ENCODE results near the gene CPNE4. TPM values are rescaled to one million over a fixed set of nuclear protein-coding genes. Genes with fewer than 3 reads are reported as not detected.

The CPNE4 gene
- total RNA-seq, 4 donors from 2014 or later, result 0.10 to 0.25 (median 0.16) TPM; not detected in 1

DNA sequence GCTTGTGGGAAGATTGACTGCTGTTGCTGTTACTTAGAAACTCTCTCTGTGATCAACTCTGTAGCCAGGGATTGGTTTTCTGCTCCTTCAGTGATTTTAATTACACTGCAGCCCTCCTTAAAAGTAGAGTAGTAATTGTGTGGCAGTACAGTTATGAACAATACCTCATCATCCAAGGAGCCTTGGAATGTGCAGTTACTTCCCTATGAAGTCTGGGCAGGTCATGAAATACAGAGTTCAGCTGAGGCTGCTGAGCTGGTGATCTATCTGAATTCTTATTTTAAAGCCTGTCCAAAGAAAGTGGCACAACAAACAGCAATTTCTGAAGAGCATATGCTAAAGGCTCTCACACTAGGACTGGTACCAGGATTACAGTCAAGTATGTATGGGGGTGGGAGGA, 494.7 kb downstream of the CPNE4 start:
- no peak for DNase-seq (ENCODE audit: low spot score in 2 of 2)
- no peak for TF ChIP-seq POLR2A (IDR thresholded peaks at IDR 0.05)
- TF ChIP-seq, protein P1, sequence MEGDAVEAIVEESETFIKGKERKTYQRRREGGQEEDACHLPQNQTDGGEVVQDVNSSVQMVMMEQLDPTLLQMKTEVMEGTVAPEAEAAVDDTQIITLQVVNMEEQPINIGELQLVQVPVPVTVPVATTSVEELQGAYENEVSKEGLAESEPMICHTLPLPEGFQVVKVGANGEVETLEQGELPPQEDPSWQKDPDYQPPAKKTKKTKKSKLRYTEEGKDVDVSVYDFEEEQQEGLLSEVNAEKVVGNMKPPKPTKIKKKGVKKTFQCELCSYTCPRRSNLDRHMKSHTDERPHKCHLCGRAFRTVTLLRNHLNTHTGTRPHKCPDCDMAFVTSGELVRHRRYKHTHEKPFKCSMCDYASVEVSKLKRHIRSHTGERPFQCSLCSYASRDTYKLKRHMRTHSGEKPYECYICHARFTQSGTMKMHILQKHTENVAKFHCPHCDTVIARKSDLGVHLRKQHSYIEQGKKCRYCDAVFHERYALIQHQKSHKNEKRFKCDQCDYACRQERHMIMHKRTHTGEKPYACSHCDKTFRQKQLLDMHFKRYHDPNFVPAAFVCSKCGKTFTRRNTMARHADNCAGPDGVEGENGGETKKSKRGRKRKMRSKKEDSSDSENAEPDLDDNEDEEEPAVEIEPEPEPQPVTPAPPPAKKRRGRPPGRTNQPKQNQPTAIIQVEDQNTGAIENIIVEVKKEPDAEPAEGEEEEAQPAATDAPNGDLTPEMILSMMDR (IDR thresholded peaks at IDR 0.05), result no peak
- intact Hi-C loops (cut with DNase I; ENCODE audit: low total_unique reads), result no loop called here
- no peak overlapping the region for H3K4me3 ChIP-seq (ENCODE audit: low read depth, poor library complexity, severe bottlenecking)

DNA sequence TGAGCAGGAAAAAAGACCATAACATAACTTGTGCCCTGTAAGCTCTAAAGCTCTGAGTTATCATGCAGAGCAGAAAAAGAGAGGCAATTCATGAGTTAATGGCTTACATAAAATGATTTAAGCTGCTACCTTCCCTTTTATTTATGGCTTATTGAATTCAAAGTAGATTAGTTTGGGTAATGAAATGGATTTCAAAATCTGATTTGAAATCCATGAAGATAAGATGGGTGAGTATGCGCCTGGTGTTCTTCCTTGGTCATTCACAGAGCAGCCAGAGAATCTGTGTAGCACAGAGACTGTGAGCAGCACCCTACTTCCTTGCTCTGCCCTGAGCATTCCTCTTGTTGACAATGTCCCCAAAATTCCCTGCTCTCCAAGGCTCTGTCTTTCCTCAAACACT, 495.8 kb downstream of the CPNE4 start:
- WGBS, 2 donors, result 96% methylated on average over 1 of the region's 1 CpG
- H3K4me3 ChIP-seq (ENCODE audit: low read depth, poor library complexity, severe bottlenecking), result no peak overlapping the region
- intact Hi-C loops (cut with DNase I; ENCODE audit: low total_unique reads), result no loop called here
- no peak for TF ChIP-seq POLR2A (IDR thresholded peaks at IDR 0.05)
- TF ChIP-seq, protein P1 (IDR thresholded peaks at IDR 0.05), result no peak
- DNase-seq (ENCODE audit: low spot score in 2 of 2), result no peak

DNA sequence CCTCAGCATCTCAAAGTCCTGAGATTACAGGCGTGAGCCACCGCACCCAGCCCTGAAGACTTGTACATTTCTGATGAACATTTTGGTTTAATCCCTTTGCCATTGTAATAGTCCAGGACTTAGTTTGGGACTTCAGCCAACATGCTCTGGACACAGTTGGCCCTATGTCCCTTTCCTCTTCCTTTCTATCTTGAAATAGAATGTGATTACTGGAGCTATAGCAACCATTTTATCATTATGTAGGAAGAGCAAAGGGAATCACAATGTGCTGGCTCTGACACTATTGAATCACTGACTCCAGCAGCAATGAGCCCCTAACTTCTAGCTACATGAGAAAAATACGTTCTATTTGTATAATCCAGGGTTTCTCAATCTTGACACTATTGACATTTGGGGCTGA, 497.3 kb downstream of the CPNE4 start:
- TF ChIP-seq POLR2A (IDR thresholded peaks at IDR 0.05), result no peak
- TF ChIP-seq, protein P1 (IDR thresholded peaks at IDR 0.05), result no peak
- no peak for DNase-seq (ENCODE audit: low spot score in 2 of 2)
- H3K4me3 ChIP-seq (ENCODE audit: low read depth, poor library complexity, severe bottlenecking), result no peak overlapping the region
- 88 to 90% methylated on average over 3 of the region's 3 CpGs for WGBS, 2 donors
- intact Hi-C loops (cut with DNase I; ENCODE audit: low total_unique reads), result no loop called here

DNA sequence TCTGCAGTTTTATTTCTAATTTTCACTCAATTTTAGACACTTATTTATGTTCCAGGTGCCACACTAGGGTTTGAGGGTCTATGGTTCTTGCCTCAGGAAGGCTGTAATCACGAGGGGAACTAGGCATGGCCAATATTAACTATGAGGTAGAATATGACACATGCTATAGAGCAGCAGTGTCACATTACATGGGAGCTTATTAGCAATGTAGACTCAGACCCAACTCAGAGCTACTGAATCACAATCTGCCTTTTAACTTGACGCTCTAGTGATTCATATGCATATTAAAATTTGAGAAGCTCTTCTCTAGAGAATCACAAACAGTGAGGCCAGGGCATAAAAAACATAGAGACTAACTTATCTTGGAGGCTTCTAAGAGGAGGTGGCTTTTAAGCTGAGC, 499.2 kb downstream of the CPNE4 start:
- no peak overlapping the region for H3K4me3 ChIP-seq (ENCODE audit: low read depth, poor library complexity, severe bottlenecking)
- no peak for TF ChIP-seq POLR2A (IDR thresholded peaks at IDR 0.05)
- TF ChIP-seq, protein P1 (IDR thresholded peaks at IDR 0.05), result no peak
- intact Hi-C loops (cut with DNase I; ENCODE audit: low total_unique reads), result no loop called here
- DNase-seq (ENCODE audit: low spot score in 2 of 2), result no peak
- WGBS, 2 donors, result 34 to 40% methylated on average over 2 of the region's 2 CpGs

DNA sequence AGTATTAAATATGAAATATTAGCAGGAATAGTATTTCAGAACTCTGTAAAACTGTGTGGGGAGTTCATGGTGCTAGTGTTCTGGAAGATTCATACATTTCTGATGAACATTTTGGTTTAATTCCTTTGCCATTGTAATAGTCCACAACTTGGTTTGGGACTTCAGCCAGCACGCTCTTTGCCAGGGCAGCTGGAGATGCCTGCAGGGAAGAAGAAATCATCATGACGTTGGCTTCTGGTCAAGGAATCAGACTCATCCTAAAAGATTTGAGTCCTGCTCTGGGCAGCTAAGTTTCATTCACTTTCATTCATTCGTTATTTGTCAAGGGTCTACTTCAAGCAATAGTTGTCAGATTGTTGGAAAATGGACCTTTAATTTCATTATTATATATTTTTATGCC, 499.7 kb downstream of the CPNE4 start:
- no peak for TF ChIP-seq POLR2A (IDR thresholded peaks at IDR 0.05)
- TF ChIP-seq, protein P1 (IDR thresholded peaks at IDR 0.05), result no peak
- no peak for DNase-seq (ENCODE audit: low spot score in 2 of 2)
- no peak overlapping the region for H3K4me3 ChIP-seq (ENCODE audit: low read depth, poor library complexity, severe bottlenecking)
- WGBS, 2 donors, result 40 to 53% methylated on average over 3 of the region's 3 CpGs
- intact Hi-C loops (cut with DNase I; ENCODE audit: low total_unique reads), result no loop called here

DNA sequence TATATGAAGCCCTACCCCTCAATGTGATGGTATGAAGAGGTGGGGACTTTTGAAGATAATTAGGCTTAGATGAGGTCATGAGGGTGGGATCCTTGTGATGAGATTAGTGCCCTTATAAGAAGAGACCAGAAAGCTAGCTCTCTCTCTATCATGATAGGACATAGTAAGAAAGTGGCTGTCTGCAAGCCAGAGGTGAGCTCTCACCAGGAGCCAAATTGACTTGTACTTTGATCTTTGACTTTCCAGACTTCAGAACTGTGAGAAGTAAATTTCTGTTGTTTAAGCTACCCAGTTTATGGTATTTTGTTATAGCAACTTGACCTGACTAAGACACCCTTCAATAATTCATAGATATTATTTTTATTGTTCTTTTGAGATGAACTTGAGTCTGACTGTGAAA, 502.2 kb downstream of the CPNE4 start:
- no peak overlapping the region for H3K4me3 ChIP-seq (ENCODE audit: low read depth, poor library complexity, severe bottlenecking)
- TF ChIP-seq POLR2A (IDR thresholded peaks at IDR 0.05), result no peak
- TF ChIP-seq, protein P1 (IDR thresholded peaks at IDR 0.05), result no peak
- intact Hi-C loops (cut with DNase I; ENCODE audit: low total_unique reads), result no loop called here
- no peak for DNase-seq (ENCODE audit: low spot score in 2 of 2)
